Mucosa of stomach (tissue), 1 donor: ENCODE data around the gene ACY1.

Source experiments
- H3K27me3 ChIP-seq: one replicate; pipeline ENCODE4 v1.7.0; 2013; ENCODE audit warnings: mild to moderate bottlenecking, low read length; ENCODE audit not compliant: control insufficient read depth, insufficient read depth
- H3K36me3 ChIP-seq: one replicate; pipeline ENCODE4 v1.7.0; 2013; ENCODE audit warnings: low read length; ENCODE audit not compliant: control insufficient read depth, insufficient read depth
- H3K4me1 ChIP-seq: one replicate; pipeline ENCODE4 v1.7.0; 2013; ENCODE audit warnings: mild to moderate bottlenecking, low read length; ENCODE audit not compliant: control insufficient read depth, insufficient read depth
- H3K4me3 ChIP-seq: one replicate; pipeline ENCODE4 v1.7.0; 2013; ENCODE audit warnings: low read length
- H3K9ac ChIP-seq: one replicate; pipeline ENCODE4 v1.7.0; 2013; ENCODE audit warnings: mild to moderate bottlenecking, low read length, moderate library complexity
- H3K9me3 ChIP-seq: one replicate; pipeline ENCODE4 v1.7.0; 2013; ENCODE audit warnings: mild to moderate bottlenecking, low read length, moderate library complexity; ENCODE audit not compliant: control insufficient read depth
- donor health status: Pancreatic carcinoma.

Gene ACY1

DNA sequence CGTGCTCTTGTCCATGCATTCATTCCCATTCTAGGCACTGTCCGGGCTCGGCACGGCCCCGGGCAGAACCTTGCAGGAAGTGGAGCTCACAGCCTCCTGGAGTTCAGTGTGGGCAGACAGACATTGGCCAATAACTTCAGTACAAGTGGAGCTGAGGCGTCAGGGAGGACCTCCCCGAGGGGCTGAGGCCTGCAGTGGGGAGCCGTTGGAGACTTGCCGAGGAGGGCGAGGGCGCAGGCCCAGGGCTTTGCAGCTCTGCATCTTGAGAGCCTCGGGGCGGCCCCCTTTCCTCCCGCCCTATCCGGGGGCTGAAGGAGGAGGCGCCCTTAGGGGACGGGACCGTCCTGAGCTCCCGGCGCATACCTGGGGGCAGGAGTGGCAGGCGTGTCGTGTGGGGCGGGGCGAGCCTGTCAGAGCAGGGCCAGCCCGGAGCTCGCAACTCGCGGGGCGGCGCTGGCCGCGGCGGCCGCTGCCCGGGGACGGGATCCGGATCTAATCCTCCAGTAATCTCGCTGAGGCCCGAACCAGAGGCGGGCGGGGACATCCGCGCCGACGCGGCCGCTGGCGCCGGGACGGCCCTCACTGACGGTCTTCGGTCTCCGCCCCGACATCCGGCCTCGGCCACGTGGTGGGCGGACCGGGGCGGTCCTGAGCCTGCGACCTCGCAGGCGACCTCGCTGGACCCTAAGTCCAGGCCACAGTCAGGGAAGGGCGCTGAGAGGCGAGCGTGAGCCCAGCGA, at the start of gene ACY1:
TSS of gene ACY1 (plus strand) at position 698 of the 740 bp plus-strand sequence. CDS start 530 bp downstream, outside the sequence.
- H3K36me3 ChIP-seq: no peaks in the 10 kb centered on the region
- H3K27me3 ChIP-seq: no peaks in the 10 kb centered on the region
- H3K4me1 ChIP-seq: peaks cover 44% of the 10 kb centered on the region
- peak within 1 kb of the TSS; percentile 69 for H3K4me3 ChIP-seq
- peak within 1 kb of the TSS; percentile 77 for H3K9ac ChIP-seq
- H3K9me3 ChIP-seq: no peaks in the 10 kb centered on the region

DNA sequence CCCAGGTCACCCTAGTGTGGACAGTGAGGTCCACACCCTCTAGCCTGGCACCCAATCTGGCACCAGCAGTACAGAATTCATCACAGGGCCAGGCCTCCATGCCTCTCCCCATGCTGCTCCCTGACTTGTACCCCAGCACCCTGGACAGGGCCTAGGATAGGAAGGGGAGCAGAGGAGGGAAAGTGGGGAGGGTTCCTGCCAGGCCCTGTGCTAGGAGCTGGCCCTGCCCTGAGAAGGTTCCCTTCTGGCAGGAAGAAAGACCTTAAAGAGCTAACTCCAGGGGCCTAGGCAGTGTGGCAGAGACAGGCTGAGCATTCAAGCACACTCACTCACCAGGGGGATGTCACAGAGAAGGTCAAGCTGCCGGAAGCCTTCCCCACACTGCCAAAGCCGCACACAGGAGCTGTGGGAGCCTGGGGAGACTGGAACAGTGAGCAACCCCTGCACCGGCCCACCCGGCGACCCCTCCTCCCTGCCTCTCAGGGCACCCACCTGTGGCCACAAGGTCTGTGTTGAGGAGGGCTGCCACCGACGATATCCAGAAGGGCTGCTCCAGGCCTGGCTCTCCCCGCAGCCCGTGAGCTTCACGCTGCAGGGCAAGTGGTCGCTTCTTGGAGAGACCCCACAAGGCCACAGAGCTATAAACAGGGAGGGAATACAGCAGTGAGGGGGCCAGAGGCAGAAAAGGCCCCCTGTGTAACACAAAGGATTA, 49.0 kb upstream of the ACY1 start:
- H3K27me3 ChIP-seq: no peaks in the 10 kb centered on the region
- H3K9me3 ChIP-seq: no peaks in the 10 kb centered on the region
- no peaks in the 10 kb centered on the region for H3K4me1 ChIP-seq
- H3K9ac ChIP-seq: no peak overlapping the region
- H3K4me3 ChIP-seq: no peak overlapping the region
- H3K36me3 ChIP-seq: peaks cover 8% of the 10 kb centered on the region

DNA sequence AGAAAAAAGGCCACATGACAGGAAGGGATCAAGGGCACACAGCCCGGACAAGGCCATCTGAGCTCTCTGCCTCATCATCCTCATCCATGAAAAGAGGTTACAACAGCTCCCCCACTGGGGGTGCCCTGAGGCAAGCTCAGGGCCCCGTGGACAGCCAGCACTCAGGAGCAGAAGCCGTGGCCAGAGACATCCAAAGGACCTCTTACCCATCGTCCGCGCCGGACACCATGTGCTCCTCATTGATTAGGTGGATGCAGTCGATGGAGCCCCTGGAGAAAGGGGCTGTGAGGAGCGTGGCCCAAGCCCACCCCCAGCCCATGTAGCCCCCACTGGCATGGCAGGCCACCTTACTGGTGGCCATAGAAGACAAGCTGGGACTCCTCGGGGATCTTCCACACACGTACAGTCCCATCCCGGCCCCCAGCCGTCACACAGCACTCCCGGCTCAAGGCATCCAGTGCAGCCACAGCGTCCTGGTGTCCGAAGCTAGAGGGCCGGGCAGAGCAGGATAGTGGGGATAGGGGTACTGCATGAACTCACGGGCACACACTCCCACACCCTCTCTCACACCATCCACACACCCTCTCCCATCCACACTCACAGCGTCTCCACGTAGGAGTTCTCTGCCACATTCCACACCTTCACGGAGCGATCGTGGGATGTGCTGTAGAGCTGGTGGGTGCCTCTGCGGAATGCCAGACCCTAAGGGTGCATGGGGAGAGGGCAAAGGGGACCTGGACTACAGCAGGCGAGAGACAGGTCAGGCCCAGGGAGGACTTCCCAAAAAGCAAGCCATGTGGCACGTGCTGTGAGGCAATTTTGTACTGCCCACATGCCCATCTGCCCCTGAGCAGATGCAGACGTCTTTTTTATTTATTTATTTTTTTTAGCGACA, 48.1 kb upstream of the ACY1 start:
- H3K9me3 ChIP-seq: no peaks in the 10 kb centered on the region

DNA sequence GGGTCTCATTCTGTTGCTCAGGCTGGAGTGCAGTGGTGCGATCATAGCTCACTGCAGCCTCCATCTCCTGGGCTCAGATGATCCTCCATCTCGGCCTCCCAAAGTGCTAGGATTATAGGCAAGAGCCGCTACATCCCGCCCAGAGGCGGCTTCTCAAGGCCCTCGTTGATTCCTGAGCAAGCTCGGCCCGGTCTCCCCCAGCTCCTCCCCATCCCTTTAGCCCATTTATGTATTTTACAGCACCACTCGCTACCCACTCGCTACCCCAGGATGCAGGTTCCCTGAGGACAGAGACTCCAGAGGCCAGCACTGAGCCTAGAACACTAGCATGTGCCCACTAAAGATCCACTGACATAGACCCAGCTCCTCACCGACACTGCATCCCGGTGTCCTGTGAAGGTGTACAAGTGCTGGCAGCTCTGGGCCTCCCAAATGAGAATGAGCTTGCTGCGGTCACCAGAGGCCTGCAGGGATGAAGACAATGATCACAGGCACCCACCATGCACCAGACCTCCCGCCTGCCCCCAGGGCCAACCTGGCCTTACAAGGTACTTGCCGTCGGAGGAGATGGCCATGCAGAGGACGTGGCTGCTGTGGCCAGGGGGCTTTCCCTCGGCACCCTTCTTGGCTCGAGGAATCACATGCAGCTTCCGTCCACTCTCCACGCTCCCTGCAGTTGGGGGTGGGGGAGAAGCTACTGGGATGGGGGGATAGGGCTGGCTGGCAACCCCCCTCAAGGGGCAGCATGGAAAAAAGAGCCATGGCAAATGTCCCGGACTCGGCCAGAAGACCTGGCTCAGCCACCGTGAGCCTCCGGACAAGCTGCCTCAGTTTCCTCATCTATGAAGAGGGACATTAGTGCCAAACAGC, 47.2 kb upstream of the ACY1 start:
- Histone ChIP-seq H3K36me3 (peaks cover 8% of the 10 kb centered on the region), H3K4me1 (peaks cover 10% of the 10 kb centered on the region), H3K27me3 (no peaks in the 10 kb centered on the region), H3K4me3 (no peak overlapping the region), H3K9ac (no peak overlapping the region), H3K9me3 (no peaks in the 10 kb centered on the region)

More for the DNA sequence above, 48.1 kb upstream of the ACY1 start:
- no peaks in the 10 kb centered on the region for H3K27me3 ChIP-seq
- no peak overlapping the region for H3K9ac ChIP-seq
- H3K36me3 ChIP-seq: peaks cover 8% of the 10 kb centered on the region
- no peak overlapping the region for H3K4me3 ChIP-seq
- H3K4me1 ChIP-seq: peaks cover 1% of the 10 kb centered on the region

DNA sequence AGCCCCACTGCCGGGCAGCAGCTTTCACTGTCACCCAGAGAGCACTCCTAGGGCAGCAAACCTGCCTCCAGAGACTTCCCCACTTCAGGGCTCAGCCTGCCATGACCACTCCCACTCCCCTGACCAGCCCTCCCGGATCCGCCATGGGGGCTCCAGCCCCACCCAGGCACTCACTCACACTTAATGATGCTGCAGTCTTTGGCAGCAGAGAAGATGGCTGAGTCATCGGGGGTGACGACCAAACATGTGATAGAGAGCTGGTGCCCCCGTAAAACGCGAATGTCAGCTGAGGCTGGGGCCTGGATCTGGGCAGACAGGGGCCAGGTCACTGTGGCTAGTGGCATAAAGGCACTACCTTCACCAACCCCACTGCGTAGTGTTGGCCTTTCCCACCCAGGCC, 46.3 kb upstream of the ACY1 start:
- peaks cover 8% of the 10 kb centered on the region for H3K36me3 ChIP-seq
- peaks cover 13% of the 10 kb centered on the region for H3K4me1 ChIP-seq

DNA sequence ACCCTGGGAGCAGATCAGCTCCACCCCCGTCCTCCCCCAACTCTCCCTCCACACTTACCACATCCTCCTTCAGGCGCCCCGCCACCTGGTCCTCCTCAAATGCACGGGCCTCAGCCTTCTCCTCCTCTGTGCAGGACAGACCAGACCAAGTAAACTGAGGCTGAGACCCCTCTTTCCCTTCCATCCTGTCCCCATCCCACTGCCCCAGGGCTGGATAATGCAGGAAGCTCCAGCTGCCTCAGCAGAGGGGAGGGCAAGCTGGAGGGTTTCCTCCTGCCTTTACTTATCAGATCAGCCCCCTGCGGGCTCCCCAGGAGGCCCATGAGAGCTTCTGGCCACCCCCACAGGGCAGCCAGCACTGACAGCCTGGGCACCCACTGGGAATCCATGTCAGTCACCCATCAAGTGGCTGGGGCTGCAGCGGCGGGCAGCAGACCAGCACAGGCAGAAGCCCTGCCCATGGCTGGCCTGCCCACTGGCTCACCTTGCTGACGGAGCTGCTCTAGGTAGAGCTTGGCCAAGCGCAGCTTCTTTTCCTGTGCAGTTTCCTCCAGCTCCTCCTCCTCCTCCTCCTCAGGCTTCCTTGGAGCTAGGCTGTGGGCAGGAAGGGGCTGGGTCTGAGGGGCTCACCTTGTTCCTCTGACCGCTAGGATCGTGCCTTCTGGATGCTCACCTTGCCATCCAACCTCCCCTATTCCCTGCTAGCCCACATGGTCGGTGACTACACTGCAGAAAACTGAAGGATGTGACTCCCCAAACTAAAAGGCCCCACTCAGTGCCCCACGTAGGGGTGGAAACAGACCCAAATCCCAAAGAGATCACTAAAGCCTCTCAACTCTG, 45.5 kb upstream of the ACY1 start:
- Histone ChIP-seq H3K4me1 (peaks cover 20% of the 10 kb centered on the region), H3K9me3 (no peaks in the 10 kb centered on the region), H3K27me3 (no peaks in the 10 kb centered on the region), H3K36me3 (peaks cover 8% of the 10 kb centered on the region), H3K4me3 (no peak overlapping the region), H3K9ac (no peak overlapping the region)

More for the DNA sequence above, 46.3 kb upstream of the ACY1 start:
- Histone ChIP-seq H3K27me3 (no peaks in the 10 kb centered on the region), H3K9me3 (no peaks in the 10 kb centered on the region), H3K9ac (no peak overlapping the region), H3K4me3 (no peak overlapping the region)

DNA sequence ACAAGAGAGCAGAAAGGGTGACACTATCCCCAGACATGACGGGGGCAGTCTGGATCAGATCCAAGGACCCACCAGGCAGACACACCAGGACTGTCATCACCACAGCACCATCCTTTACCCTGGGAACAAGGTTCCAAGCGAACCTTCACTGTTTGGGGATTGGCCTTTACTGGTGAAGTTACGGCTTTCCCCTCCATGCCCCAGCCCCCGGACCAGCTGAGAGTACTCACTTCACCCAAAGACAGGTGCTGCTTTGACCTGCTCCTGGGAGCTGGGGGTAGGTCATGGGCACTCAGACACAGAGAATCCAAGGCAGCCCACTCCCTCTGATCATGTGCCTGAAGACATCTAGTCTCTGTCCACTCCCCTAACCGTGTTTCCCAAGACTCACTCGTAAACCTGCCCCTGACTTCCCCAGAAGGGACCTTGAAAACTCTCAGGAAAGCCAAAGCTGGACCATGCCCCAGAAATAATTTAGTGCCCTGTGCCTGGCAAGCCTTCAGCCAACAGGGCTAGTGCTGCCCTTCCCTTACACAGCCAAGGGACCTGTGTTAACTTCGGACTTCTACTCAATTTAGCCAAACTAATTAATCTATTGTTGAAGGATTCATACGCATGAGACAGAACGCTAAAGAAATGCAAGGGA, 44.4 kb upstream of the ACY1 start:
- peaks cover 28% of the 10 kb centered on the region for H3K4me1 ChIP-seq
- H3K9me3 ChIP-seq: no peaks in the 10 kb centered on the region
- no peak overlapping the region for H3K9ac ChIP-seq
- H3K27me3 ChIP-seq: no peaks in the 10 kb centered on the region
- H3K36me3 ChIP-seq: peaks cover 8% of the 10 kb centered on the region
- no peak overlapping the region for H3K4me3 ChIP-seq

DNA sequence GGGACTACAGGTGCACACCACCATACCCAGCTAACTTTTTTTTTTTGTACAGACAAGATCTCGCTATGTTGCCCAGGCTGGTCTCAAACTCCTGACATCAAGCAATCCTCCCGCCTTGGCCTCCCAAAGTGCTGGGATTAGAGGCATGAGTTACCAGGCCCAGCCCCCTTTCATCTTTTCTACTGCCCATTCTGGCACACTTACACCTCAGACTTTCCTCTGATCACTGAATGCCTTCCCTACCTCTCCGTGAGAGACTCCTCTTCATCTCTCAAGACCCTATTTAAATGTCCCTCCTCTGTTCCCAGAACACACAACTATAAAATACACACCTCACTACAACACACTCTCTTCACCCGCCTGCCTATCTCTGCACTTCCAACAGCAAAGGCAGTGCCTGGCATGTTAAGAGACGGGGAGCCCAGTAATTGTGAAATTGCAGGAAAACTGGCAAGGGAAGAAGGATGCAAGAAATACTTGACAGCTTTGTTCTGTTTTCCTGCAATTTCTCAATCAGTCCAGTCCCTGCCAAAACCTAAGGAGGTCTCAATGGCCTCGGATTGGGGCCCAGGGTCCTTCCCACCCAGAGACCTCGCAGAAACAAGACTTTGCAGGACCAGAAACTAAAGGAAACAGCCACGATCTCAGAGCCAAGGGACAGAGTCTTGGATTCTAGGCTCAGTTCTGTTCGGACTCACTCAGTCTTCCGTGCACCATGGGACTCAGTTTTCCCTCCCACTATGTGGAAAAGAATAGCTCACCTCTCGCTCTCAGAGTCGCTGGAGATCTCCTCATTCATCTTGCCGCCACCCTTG, 42.5 kb upstream of the ACY1 start:
- peak overlapping the region; percentile 84 for H3K9ac ChIP-seq
- peaks cover 8% of the 10 kb centered on the region for H3K36me3 ChIP-seq
- H3K27me3 ChIP-seq: no peaks in the 10 kb centered on the region
- no peaks in the 10 kb centered on the region for H3K9me3 ChIP-seq
- H3K4me1 ChIP-seq: peaks cover 28% of the 10 kb centered on the region
- H3K4me3 ChIP-seq: peak overlapping the region; percentile 75

DNA sequence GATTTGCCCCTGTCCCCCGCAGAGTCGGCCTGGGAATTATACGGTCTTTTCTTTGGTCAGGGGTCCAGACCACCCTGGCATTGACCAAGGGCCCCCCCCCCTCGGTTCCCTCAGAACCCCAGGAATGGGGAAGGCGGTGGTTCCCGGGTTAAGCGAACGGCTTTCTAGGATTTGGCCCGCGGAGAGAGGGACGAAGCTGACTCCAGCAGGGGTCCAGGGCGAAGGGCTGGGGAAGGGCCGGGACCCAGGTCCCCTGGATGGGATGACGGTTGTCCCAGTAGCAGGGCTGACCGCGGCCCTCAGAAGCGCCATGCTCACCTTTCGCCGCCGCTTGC, 41.9 kb upstream of the ACY1 start:
- H3K36me3 ChIP-seq: peaks cover 8% of the 10 kb centered on the region
- no peaks in the 10 kb centered on the region for H3K9me3 ChIP-seq
- H3K27me3 ChIP-seq: no peaks in the 10 kb centered on the region
- H3K4me3 ChIP-seq: peak overlapping the region; percentile 75
- H3K9ac ChIP-seq: peak overlapping the region; percentile 84
- H3K4me1 ChIP-seq: peaks cover 28% of the 10 kb centered on the region
